ENCODE measurements around the gene CD1C.
"Not testable (repeated sequence)": the region's sequence is repeated elsewhere in the genome, so short reads cannot be mapped to it uniquely, and the experiment has no call there.

The CD1C gene

GRCh38 chr1:158289811-158290210, at the start of gene CD1C:
Gene CD1C (plus strand): TSS chr1:158289923. CDS start chr1:158290065, 142 bp downstream.
- no peak for DNase-seq

GRCh38 chr1:158246650-158247049, 43.1 kb upstream of the CD1C start:
- peak in 1 of 2 experiments; percentile 2 for DNase-seq

DNA sequence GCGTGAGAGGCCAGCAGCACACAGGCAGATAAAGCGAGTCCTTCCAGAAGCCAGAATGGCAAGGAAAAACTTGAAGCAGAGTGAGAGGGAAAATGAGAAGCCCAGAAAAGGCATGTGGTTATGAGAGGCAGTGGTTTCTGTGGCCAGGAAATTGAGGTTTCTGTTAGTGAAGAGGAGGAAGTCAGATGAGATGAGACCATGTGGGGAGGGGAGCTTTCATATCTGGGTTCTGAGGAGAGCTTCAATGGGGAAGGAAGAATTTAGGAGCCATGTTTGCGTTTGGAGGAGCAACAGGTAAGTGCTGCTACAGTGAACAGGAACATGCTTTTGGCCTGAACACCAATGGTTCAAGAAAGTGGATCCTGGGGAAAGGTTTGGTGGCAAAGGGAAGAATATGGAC, 41.6 kb upstream of the CD1C start:
- no peak for DNase-seq

GRCh38 chr1:158248771-158249170, 41.0 kb upstream of the CD1C start:
- no peak for DNase-seq

DNA sequence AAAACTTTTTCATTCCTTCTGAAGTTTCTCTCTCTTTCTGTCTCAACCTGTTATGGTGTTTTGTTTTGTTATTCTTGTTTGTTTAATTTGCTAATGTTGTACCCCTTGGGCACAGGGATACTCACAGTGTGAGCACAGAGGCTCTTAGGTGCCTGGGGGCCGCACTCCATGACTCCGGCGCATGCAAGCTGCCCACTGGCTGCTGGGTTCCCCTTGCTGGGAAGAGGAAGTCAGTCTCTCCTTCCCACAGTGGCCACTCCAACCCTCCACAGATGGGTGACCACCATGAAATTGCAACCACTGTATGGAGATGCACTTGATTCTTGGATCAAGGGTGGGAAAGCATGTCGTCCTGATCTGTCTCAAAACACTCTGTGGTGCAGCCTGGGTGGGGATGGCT, 40.1 kb upstream of the CD1C start:
- DNase-seq = no peak

DNA sequence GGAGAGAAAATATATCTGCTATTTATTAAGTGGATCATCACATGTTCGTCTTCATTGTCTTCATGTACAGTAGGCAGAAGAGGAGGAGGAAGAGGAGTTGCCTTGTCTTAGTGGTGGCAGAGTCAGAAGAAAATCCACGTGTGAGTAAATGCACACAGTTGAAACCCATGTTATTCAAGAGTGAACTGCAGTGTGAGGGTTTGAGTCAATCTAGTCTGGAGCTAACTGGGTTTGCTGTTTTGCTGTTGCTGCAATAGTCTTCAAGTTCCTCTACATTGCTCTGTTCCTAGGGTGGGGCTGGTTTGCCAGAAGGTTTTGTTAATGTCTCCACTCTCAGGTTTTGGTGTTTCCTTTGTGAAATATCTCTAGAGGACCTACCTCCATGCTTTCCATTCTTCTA, 38.6 kb upstream of the CD1C start:
- no peak for DNase-seq

DNA sequence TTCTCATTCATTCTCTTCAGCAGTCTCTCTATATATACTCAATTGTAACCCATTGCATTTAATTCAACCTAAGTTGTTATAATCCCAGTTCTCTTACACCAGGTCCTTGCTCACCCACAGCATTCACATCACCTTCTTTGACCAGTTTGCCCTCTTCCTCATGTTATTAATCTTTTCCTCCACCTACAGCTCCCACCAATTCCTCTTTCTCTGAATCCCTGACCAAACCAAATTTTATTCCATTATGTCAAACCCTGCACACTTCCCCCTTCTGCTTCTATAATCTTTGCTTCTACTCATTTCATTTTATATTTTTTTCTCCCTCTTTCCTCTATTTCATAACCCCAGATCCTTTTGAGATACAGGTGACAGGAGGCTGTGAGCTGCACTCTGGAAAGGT, 34.1 kb upstream of the CD1C start:
- no peak for DNase-seq

DNA sequence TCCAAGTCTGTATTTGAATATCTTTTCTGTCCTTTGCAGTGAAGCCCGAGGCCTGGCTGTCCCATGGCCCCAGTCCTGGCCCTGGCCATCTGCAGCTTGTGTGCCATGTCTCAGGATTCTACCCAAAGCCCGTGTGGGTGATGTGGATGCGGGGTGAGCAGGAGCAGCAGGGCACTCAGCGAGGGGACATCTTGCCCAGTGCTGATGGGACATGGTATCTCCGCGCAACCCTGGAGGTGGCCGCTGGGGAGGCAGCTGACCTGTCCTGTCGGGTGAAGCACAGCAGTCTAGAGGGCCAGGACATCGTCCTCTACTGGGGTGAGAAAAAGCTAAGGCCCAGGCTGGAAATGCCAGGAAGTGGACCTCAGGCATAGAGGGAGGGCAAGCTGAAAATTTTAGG, 33.0 kb upstream of the CD1C start:
- DNase-seq = not testable (repeated sequence)

- no peak for DNase-seq
Measured at GRCh38 chr1:158257888-158258287, 31.8 kb upstream of the CD1C start.

DNA sequence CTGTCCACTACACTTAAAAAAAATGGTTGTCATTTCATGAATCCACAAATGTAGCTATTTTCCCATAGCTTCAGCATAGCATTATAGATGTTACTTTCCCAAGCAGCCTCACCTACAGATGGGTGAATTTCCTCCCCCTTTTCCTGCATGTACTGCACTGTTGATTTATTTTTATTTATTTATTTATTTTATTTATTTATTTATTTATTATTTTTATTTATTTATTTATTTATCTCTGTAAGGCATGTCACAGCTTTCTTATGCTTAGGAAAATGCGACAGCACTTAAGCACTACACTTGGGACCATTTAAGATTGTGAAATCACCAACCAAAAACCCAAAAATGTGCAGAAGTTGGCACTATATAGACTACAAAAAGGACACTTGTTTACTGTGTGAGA, 30.6 kb upstream of the CD1C start:
- no peak for DNase-seq

- DNase-seq = no peak
Measured at GRCh38 chr1:158272681-158273080, 17.0 kb upstream of the CD1C start.

- DNase-seq = no peak
Measured at GRCh38 chr1:158274797-158275196, 14.9 kb upstream of the CD1C start.

DNA sequence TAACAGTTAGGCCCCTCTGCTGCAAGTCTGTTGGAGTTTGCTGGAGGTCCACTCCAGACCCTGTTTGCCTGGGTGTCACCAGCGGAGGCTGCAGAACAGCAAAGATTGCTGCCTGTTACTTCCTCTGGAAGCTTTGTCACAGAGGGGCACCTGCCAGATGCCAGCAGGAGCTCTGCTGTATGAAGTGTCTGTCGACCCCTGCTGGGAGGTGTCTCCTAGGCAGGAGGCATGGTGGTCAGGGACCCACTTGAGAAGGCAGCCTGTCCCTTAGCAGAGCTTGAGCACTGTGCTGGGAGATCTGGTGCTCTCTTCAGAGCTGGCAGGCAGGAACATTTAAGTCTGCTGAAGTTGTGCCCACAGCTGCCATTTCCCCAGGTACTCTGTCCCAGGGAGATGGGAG, 7.3 kb upstream of the CD1C start:
- not testable (repeated sequence) for DNase-seq

- no peak for DNase-seq
Measured at GRCh38 chr1:158283965-158284364, 5.8 kb upstream of the CD1C start.

DNA sequence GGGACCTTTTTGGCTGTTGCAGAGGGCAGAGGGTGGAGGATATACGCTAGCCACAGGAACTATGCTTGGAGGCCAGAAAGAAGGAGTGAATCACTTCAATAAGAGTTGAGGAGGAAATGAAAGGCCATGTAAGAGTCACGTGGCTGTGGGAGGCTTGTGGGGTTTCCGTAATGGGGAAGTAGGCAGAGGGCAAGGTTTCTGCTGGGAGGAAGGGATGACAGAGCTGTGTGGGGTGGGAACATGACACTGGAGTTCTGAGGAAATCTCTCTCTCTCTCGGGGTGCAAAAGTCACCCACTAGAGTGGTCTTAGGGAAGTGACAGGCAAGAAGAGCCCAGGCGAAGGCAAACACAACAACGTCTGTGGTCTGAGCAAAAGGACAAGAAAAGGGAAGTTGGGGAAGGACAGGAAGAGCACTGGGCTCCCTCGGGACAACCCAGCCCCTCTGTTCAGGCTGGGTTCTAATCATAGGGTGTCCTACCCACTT, 3.9 kb upstream of the CD1C start:
- no peak for DNase-seq

GRCh38 chr1:158286487-158286886, 3.2 kb upstream of the CD1C start:
- no peak for DNase-seq

GRCh38 chr1:158286941-158287346, 2.8 kb upstream of the CD1C start:
- DNase-seq = no peak

- no peak for DNase-seq
Measured at GRCh38 chr1:158290321-158290844, 660 bp downstream of the CD1C start.

- no peak for DNase-seq
Measured at GRCh38 chr1:158295791-158296190, 6.1 kb downstream of the CD1C start.

DNA sequence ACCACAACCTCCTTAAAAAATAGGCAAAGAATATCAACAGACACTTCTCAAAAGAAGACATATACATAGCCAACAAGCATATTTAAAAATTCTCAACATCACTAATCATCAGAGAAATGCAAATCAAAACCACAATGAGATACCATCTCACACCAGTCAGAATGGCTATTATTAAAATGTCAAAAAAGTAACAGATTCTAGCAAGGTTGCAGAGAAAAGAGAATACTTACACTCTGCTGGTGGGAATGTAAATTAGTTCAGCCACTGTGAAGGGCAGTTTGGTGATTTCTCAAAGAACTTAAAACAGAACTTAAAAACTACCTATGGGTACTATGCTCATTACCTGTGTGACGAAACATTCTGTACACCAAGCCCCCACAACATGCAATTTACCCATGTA, 20.9 kb downstream of the CD1C start:
- no peak for DNase-seq

DNA sequence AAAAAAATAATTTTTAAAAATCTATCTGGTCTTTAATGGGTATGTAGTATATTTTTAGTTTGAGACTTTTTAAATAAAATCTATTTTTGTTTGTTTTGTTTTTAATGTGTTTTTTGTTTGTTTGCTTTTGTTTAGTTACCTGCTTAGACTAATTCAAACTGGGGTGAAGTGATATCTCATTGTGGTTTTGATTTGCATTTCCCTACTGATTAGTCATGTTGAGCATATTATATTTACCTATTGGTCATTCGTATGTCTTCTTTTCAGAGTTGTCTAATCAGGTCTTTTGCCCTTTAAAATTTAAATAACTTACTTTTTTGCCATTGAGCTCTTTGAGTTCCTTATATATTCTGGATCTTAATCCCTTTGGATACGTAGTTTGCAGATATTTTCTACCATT, 21.3 kb downstream of the CD1C start:
- no peak for DNase-seq

DNA sequence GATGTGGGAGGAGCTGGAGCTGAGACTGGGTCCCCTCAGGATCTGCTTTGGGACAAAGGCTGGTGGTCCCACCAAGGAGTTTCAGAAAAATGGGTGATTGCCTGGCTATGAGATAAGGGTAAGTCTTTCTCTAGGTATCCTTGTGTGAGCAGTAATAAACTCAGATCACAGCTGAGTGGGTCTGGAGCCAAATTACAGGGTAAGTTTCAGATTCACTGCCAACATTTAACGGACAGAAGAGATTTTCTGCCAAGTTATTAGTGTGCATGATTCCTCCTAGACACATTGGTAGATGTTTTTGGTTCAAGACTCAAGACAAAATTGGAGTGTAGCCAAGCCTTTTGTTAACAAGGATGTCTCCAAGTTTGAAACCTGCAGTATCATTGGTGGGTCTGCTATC, 34.1 kb downstream of the CD1C start:
- DNase-seq = no peak

GRCh38 chr1:158324395-158324794, 34.7 kb downstream of the CD1C start:
- DNase-seq = no peak

DNA sequence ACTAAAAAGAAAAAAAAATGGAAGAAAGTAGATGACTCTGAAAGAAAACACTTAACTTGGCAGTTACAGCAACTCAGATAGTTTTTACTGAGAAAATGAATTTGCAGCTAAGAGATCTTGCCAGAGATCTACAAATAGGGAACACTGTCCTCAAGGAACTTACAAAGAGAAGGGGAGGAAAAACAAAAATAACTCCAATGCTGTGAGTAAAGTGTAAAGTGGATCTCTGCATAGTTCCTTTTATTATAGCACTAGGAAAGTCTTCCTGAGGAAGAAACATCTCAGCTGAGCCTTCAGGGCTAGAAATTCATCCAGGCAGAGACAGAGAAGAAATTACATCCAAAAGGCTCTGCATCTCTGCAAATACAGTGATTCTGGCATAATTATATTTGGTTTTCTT, 37.8 kb downstream of the CD1C start:
- DNase-seq = no peak

DNA sequence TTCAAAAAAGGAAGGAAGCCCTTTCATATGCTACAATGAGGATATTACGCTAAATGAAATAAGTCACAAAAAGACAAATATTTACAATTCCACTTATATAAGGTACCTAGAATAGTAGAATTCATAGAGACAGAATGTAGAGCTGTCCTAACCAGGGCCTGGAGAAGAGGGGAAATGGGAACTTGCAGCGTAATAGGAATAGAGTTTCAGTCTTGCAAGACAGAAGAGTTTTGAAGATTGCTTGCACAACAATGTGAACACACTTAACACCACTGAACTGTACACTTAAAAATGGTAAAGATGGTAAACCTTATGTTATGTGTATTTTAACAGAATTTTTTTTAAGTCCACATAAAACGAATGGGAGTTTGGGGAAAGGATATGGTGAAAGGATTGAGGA, 38.7 kb downstream of the CD1C start:
- DNase-seq = no peak

DNA sequence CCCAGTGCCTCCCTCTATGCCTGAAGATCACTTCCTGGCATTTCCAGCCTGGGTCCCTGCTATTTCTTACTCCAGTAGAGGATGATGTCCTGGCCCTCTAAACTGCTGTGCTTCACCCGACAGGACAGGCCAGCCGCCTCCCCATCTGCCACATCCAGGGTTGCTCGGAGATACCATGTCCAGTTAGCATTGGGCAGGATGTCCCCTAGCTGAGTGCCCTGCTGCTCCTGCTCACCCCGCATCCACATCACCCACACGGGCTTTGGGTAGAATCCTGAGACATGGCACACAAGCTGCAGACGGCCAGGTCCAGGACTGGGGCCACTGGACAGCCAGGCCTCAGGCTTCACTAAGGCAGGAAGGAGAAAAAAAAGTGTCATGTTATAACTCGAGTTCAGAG, 39.6 kb downstream of the CD1C start:
- DNase-seq = no peak

Data from NCI-H2081 (cell line).